HCEC 1CT (cell line): ENCODE data around the gene P2RX5.
A peak's percentile ranks its signal among the peaks of the same experiment; 100 is the strongest.
"Not testable (repeated sequence)": the region's sequence is repeated elsewhere in the genome, so short reads cannot be mapped to it uniquely, and the experiment has no call there.

Experiments
- DNase-seq: peaks from one replicate; pipeline ENCODE4 v3.0.0-alpha.2; 2017

P2RX5 gene

DNA sequence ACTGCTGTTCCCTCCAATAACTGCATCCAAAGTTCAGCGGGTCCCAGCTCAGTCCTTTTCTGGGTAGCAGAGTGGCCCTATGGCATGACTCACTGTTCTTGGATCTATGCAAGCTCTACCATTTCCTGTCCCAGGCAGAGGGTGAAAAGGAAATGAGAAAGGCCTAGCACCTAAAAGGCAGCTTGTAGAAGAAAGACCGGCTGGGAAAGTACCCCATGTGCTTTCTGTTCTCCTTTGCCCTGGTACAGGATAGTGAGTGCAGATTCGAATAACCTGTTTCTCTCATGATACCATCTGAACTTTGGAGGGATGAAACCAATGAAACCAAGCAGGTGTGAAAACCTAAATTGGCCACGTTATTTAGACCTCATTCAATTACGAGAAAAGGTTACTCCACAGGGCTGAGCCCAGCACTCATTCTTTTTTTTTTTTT is 15.0 kb upstream of the P2RX5 start:
- DNase-seq: peak; percentile 71

DNA sequence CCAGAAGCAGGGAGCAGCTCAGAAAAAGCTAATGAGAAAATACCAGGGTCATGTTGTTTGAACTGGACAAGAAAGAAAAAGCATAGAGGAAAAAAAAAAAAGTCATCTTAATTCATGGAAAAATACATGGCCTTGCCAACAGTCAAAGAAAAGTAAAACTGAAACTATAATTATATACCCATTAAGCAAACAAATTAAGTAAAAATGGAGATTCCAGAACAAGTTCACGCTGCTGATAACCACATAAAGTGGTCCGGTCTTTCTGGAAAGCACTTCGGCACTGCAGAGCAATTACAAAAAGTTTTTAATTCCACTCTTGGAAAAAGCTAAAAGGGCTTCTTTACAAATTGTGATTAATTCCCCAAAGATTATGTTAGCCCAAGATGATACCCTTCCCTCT is 12.4 kb upstream of the P2RX5 start:
- DNase-seq: no peak

DNA sequence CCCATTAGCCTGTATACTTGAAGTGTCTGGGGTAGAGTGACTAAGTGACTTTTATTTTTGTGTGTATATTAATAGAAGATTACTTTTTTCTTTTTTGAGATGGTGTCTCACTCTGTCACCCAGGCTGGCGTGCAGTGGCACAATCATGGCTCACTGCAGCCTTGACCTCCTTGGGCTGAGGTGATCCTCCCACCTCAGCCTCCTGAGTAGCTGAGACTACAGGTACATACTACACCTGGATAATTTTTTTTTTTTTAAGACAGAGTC is 9.7 kb upstream of the P2RX5 start:
- not testable (repeated sequence) for DNase-seq

DNA sequence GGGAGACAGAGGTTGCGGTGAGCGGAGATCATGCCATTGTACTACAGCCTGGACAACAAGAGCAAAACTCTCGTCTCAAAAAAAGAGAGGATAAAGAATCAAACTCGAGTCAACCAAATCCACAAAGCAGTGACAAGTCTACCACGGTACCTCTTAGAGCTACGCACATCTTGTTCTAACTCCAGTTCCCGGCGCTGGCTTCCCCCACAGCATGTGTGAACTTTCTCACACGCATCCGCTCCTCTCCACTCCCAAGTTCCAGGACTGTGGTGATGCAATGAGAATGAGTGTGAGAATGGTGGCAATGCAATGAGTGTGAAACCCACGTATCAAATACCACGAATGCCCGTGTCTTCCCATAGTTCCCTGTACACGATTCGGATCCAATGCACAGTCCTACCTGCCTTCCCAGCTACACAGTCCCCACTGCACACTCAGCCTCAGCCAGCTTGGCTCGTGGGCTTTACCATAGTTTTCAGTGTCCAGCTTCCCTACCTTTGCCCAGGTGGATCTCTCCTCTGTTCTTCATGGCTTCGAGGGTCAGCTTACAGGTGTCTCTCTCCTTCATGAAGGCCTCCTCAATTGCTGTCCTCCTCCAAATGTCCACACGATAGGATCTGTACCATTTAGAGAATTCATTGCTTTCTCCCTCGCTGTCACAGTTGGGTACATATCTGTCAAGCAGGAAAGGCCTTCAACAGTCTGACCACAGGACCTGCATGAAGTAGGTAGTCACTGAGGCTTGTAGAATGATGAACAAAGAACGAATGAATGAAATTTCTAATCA is 9.2 kb upstream of the P2RX5 start:
- DNase-seq: no peak

DNA sequence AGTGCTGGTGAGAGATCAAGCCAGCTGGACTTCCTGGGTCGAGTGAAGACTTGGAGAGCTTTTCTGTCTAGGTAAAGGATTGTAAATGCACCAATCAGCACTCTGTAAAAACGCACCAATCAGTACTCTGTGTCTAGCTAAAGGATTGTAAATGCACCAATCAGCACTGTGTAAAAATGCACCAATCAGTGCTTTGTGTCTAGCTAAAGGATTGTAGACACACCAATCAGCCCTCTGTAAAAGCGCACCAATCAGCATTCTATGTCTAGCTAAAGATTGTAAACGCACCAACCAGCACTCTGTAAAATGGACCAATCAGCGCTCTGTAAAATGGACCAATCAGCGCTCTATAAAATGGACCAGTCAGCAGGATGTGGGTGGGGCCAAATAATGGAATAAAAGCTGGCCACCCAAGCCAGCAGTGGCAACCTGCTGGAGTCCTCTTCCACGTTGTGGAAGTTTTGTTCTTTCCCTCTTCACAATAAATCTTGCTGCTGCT is 6.1 kb upstream of the P2RX5 start:
- DNase-seq: not testable (repeated sequence)

DNA sequence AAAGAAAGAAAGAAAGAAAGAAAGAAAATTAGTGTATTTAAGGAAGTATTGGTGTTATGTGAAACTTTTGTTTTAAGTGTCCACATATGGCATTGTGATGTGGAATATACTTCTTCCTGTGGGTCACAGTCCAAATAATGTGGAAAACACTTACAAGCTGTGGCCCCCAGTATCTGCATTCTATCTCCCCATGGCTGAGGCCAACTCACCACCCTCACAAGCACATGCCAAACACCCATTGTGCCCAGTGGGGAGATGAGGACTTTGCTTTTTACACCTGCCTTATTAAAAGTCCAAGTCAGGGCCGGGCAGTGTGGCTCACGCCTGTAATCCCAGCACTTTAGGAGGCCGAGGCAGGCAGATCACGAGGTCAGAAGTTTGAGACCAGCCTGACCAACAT is 4.0 kb upstream of the P2RX5 start:
- DNase-seq: no peak

DNA sequence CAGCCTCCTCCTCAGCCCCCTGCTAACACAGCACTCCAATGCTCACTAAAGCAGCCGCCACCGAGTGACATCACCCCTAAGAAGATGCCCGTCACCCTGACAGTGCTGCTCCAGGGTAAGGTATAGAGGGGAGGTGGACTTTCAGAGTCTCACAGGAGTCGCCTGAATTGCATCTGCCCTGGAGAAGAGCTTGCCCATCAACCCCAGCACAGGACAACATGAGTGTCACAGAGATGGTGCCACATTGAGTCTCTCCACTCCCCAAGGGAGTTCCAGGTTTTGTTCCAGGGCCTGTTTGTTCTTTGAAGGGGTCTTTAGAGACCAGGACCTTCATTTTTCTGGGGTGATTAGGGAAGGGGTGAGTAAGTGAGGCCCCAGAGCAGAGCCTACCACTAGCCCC is 2.2 kb upstream of the P2RX5 start:
- DNase-seq: no peak

DNA sequence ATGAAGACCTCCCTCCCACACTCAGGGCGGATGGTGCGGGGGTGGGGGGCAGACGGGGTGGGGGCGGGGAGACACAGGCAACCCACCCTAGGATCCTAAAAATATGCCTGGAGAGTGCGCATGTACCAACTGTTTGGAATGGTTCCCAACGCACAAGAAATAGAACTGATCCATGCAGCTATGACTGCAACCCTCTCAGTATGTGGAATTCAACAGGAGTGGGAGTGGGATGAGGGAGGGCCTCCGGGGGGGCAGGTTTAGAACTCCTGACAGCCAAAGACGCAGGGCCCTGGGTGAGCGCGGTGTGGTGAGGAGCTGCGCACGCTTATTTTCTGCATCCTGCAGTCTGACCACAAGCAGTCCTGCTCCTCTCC is 1.1 kb upstream of the P2RX5 start:
- DNase-seq: no peak

DNA sequence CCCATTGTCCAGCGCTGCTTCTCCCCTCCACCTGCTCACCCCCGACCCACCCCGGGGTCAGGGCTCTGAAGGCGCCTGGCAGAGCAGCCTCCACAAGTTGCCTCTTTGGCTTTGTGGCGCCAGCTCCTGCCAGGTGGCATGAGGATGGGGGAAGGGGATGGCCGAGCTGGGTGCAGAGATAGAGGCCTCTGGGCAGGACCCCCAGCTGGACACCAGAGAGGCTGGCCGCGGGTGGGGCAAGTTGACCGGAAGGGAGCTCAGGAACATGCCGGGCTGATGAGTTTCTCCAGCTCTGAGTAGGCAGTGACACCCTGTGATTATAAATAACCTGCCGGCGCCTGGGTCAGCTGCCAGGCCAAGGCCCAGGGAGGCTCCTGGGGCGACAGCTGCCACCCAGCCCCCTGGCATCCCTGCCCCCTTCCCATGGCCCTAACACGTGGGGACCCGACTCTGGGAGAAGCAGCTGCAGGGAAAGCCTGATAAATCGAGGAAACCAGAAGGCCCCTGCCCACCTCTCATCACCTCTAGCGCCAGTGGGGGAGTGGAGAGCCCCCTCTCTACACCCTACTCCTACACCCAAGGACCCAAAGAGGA is 729 bp downstream of the P2RX5 start:
- DNase-seq: peak; percentile 55

DNA sequence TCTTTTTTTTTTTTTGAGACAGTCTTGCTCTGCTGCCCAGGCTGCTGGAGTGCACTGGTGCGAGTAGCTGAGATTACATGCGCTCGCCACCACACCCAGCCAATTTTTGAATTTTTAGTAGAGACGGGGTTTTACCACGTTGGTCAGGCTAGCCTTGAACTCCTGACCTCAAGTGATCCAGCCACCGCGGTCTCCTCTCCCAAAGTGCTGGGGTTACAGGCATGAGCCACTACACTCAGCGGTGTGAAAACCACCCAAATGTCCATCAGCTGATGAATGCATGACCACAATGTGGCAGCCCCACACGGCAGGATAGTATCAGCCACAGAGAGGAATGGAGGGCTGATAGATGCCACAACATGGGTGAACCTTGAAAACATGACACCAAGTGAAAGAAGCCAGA is 2.1 kb downstream of the P2RX5 start:
- DNase-seq: no peak

DNA sequence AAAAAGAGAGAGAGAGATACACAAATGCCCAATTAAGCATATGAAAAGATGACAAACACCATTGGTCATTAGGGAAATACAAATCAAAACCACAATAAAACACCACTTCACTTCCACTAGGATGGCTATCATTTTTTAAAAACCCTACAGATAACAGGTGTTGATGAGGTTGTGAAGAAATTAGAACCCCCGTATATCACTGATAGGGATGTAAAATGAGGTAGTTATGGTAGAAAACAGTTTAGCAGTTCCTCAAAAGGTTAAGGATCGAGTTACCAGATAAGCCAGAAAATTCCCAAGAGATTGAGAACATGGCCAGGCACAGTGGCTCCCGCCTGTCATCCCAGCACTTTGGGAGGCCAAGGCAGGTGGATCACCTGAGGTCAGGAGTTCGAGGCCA is 2.8 kb downstream of the P2RX5 start:
- no peak for DNase-seq

DNA sequence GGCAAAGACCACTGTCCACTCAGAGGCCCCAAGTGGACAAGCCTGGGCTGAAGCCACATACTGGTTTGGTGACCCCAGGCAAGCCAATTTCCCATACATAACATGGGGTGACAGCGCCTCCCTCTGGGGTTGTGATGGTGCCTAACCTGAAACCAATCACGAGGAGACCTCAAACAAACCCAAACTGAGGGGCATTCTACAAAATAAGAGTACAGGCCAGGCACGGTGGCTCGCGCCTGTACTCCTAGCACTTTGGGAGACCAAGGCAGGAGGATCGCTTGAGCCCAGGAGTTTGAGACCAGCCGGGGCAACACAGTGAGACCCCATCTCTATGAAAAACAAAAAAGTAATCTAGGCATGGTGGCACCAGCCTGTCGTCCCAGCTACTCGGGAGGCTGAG is 3.6 kb downstream of the P2RX5 start:
- no peak for DNase-seq

DNA sequence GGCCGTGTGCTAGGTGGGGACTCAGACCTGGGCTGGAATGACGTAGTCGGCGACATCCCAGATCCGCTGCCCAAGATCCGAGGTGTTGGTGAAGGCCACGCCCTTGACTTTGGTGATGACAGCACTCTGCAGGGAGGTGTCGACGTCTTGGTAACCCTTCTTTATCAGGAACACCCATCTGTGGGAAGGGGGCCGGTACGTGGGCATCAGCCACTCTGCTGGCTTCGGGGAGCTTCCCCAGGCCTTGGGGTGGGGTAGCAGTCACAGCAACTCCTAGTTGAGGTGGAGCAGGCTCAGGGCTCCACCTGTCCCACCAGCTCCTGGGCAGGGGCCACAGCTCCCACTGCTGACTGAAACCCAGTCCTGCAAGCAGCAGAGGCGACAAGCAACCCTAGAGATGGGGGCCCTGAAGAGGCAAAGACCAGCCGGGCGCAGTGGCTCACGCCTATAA is 4.3 kb downstream of the P2RX5 start:
- no peak for DNase-seq

DNA sequence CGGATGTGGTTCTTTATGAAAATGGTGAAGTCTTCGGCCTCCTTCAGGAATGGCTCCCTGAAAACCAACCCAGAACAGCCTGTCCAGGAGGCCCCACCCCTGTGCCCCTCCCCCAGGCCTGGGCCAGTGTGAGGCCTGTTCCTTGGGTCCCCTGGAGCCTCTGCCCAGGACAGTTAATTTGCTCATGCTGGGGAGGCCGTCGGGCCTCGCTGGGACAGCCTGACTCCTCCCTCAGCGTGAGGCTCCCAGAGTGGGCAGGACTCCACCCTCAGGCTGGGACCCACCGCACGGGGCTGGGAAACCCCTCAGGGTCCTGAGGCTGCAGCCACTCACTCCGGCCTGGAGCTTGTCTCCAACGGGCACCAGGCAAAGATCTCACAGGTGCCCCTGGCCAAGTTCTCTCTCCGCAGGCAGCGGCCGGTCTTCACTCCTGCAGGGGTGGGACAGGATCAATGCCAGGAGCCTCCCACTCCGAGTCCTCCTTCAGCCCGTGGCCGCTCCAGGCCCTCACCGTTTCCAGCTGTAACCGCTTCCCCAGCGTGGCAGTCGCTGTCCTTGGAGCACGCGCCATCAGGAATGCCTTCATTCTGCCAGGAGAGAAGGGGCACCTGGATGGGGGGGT is 5.8 kb downstream of the P2RX5 start:
- no peak for DNase-seq

DNA sequence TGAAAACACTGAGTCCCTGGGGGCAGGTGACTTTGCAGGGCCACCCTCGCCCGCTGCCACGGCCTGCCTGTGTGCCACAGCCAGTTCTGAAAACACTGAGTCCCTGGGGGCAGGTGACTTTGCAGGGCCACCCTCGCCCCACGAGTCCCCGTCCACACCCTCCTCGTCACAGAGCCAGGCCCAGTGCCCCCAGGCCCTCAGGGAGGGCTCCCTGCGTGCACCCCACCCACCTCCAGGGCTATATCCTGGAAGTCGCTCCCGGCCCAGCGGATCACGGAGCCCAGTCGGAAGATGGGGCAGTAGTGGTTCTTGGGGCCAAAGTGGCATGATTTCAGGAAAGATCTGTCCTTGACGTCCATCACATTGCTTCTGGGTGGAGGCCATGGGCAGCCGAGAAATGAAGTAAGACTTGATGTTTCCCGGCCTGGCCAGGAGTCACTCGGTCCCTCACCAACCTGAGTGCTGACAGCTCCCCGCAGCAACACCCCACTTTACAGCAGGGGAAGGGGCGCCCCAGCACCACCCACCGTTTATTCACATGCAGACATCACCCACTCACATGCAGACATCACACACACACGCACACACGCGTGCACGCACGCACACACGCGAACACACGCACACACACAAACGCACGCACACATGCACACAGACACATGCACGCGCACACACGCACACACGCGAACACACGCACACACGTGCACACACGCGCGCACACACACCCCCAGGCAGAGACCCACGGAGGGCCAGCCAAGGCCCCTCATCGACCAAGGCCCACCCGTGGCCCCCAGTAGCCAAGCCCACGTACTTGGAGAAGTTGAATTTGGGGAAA is 6.5 kb downstream of the P2RX5 start:
- DNase-seq: no peak

DNA sequence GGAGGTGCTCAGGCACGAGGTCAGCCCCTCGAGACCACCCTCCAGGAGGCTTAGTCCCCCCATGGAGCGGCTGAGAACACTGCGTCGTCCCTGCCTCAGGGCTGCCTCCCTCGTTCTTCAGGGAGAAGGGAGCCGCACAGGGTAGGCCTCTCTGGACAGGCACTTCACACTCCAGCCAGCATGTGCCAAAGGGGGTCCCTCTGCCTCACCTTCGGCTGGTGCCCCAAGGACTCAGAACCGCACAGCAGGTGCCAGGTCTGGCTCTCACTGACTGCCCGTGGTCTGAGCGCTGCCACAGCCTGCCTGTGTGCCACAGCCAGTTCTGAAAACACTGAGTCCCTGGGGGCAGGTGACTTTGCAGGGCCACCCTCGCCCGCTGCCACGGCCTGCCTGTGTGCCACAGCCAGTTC is 7.1 kb downstream of the P2RX5 start:
- no peak for DNase-seq

DNA sequence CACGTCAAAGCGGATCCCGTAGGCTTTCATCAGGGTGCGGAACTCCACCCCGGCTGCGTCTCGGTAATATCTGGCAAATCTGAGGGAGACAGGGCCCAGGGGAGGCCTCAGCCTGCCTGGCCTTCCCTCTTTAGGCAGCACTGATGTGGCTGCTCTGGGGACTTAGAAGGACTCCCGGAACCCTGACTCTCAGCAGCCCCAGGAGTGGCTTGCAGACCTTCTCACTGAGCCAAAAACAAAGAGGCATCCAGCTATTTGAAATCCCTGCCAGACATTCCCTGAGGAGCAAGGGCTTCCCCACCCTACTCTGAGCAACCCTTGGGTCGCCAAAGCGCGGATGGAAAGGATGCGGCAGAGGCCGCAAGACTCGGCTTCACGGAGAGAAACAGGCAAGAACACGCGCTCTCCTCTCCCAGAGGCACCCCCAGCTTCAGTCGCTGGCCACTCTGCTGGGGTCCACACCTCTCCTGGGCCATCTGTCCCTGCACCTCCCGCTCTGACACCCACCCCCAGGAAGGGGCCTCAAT is 7.9 kb downstream of the P2RX5 start:
- no peak for DNase-seq

DNA sequence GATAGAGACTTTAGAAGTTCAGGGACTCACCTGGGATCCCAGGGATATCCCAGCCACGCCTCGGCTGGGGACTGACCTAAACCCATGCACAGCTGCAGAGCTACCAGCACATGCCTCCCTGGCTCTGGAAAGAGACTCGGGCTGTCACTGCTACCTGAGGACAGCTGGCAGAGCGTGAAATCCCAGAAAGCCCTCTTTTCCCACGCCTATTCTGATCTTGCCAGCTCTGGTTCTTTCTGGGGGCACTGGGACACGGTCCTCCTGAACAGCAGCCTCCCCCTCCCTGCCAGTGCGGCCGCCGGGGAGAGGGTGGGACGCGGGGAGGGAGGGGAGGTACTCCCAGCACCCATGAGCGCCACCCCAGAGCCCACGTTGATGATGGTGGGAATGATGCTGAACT is 10.8 kb downstream of the P2RX5 start:
- DNase-seq: no peak

DNA sequence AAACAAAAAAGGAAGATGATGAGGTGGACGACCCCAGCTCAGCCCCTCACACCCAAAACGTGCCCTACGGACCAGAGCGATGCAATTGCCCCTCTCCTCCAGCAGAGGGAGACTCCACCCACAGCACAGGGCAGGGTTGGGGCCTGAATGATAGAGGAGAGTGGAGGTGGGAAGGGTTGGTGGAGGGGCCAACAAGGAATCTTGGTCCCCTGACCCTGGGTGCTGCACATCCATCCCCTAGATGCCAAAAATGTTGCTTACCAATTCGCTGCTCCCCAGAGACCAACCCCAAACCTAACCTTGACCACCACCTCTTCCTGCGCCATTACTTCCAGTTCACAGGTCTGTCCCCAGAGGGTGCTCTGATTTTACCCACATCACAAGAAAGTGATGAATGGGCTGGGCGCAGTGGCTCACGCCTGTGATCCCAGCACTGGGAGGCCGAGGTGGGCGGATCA is 12.9 kb downstream of the P2RX5 start:
- DNase-seq: peak; percentile 20

DNA sequence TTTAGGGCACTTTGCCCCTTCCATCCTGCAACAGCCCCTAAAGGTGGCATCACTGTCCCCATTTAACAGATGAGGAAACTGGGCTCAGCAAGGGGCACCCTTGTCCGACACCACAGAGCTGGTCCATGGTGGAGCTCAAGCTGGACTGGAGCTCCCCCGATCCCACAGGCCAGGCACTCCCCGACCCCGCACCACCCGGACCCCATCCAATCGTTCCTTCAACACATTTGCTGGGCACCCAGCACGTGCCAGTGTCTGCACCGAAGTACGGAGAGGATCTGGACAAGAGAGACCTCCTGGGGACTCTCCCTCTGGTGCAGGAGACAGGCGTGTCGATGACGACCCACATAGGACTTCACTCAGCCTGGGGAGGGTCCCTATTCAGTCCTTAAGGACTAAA is 13.9 kb downstream of the P2RX5 start:
- DNase-seq: no peak

DNA sequence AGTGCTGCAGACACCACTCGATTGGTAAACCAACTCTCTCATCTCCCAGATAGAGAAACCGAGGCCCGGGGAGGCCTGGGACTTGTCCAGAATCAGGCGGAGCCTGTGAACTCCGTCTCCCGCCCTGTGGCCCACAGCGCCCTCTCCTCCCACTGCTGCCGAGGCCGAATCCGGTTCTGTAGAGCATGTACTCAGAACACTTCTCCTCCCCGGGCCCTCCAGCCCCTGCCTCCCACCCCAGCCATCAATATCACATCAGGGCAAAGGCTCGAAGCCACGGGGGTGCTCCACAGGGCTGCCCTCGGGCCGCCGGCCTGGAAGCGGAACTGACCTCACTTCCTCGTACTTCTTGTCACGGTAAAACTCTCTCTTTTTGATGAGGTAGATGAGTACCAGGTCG is 14.4 kb downstream of the P2RX5 start:
- DNase-seq: no peak

DNA sequence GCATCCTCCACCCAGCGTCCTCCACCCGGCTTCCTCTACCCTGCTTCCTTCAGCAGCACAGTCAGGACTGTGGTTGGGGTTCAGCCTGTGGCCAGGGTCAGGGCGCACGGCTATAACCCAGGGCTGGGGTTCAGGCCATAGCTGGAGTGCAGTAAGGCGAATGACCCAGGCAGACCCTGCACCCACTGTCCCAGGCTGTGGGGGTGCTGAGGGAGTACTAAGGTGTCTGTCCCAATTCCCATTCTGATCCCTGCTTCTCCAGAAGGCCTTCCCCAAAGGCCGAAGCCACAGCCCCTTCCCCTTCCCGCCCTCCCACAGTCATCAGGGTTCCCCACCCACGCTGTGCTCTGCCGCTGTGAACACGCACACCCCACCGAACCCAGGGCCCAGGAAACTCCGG is 14.9 kb downstream of the P2RX5 start:
- DNase-seq: no peak

DNA sequence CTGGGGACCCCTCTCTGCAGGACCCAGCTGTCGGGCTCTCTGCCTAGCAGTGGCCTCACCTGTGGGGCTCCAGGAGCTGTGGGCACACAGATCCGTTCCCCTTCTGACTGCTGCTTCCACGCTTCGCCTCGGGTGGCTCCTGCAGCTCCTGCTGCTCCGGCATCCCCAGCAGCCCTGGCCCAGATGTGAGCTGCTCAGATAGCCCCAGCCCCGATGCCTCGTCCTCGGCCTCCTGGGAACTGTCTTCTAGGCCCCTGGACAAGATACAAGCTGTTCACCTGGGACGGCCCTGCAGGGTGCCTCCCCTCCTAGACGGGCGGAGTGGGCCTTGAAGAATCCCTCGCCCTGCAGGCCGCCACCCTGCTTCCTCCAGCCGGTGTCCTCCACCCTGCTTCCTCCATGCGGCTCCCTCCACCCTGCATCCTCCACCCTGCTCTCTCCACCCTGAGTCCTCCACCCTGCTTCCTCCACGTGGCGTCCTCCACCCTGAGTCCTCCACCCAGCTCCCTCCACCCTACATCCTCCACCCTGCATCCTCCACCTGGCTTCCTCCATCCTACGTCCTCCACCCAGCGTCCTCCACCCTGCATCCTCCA is 16.3 kb downstream of the P2RX5 start:
- DNase-seq: no peak
